PC-9 (cell line): ENCODE data around the gene ANKS1B. TPM values are rescaled to one million over a fixed set of nuclear protein-coding genes. Genes with fewer than 3 reads are reported as not detected.

Source experiments
- BruUV-seq: library from RNA; stranded (reverse); fragments of 400-500 nt; replicated peaks from 2 replicates; lab custom pipeline; 2021; lab: Mats Ljungman, UMichigan
- CTCF ChIA-PET: fragments of 300-600 bp; sonication (Branson Sonifier 250); formaldehyde crosslinking; loops from one replicate; lab custom pipeline; 2022; ENCODE audit warnings: antibody characterized with exemption; lab: Charles Lee
- POLR2A ChIA-PET: fragments of 300-600 bp; sonication (Branson Sonifier 250); formaldehyde crosslinking; loops from one replicate; lab custom pipeline; 2022; ENCODE audit warnings: antibody characterized with exemption; ENCODE audit not compliant: unreplicated experiment; lab: Charles Lee
- DNase-seq, 2 experiments: peaks; one replicate each; pipeline versions ENCODE4 v3.0.0 to v3.0.0-alpha.2; 2015 to 2022; ENCODE audit warnings: mixed read lengths in 1 of 2
- H2AFZ ChIP-seq: fragments of 200-600 bp; sonication (generic); 2 replicates; pipeline ENCODE4 v1.8.1; 2017; ENCODE audit warnings: antibody characterized with exemption
- H3F3A ChIP-seq: fragments of 200-600 bp; sonication (generic); 2 replicates; pipeline ENCODE4 v1.8.1; 2017; ENCODE audit warnings: antibody characterized with exemption, mild to moderate bottlenecking, low read depth; ENCODE audit not compliant: insufficient read depth
- H3K27ac ChIP-seq: fragments of 200-600 bp; sonication (generic); 2 replicates; pipeline ENCODE4 v1.6.1; 2016; ENCODE audit warnings: mixed run types
- H3K27me3 ChIP-seq: fragments of 200-600 bp; sonication (generic); 2 replicates; pipeline ENCODE4 v1.6.1; 2016; ENCODE audit warnings: low read depth, mixed run types; ENCODE audit not compliant: insufficient read depth
- H3K36me3 ChIP-seq: fragments of 200-600 bp; sonication (generic); 2 replicates; pipeline ENCODE4 v1.6.1; 2016; ENCODE audit warnings: low read depth, mixed run types
- H3K4me1 ChIP-seq: fragments of 200-600 bp; sonication (generic); replicated peaks from 2 replicates; pipeline ENCODE4 v1.6.1; 2016; ENCODE audit warnings: mixed run types; ENCODE audit not compliant: insufficient read depth
- H3K4me2 ChIP-seq: fragments of 200-600 bp; sonication (generic); 2 replicates; pipeline ENCODE4 v1.6.1; 2017; ENCODE audit warnings: mixed run types
- H3K4me3 ChIP-seq: fragments of 200-600 bp; sonication (generic); 2 replicates; pipeline ENCODE4 v1.6.1; 2016; ENCODE audit warnings: mixed run types
- H3K79me2 ChIP-seq: fragments of 200-600 bp; sonication (generic); 2 replicates; pipeline ENCODE4 v1.6.1; 2017; ENCODE audit warnings: low read depth, mixed run types
- H3K9me2 ChIP-seq: fragments of 200-600 bp; sonication (generic); 2 replicates; pipeline ENCODE4 v1.8.1; 2017; ENCODE audit warnings: mild to moderate bottlenecking; ENCODE audit not compliant: insufficient read depth
- H3K9me3 ChIP-seq: fragments of 200-600 bp; sonication (generic); 2 replicates; pipeline ENCODE4 v1.8.1; 2016; ENCODE audit warnings: low read depth; ENCODE audit not compliant: insufficient read depth
- H4K20me1 ChIP-seq: fragments of 200-600 bp; sonication (generic); 2 replicates; pipeline ENCODE4 v1.8.1; 2017; ENCODE audit not compliant: insufficient read depth
- CTCF ChIP-seq: fragments of 200-600 bp; sonication (generic); conservative IDR thresholded peaks from 2 replicates; pipeline ENCODE4 v1.6.1; 2017; ENCODE audit warnings: mixed run types, antibody characterized with exemption, mild to moderate bottlenecking, moderate library complexity
- EZH2 ChIP-seq: fragments of 200-600 bp; sonication (generic); IDR thresholded peaks from 2 replicates; pipeline ENCODE4 v1.8.0; 2017; ENCODE audit warnings: antibody characterized with exemption, low read depth
- intact Hi-C: fragments of 100-400 bp; cut with micrococcal nuclease; formaldehyde crosslinking; loops from one replicate; pipeline ENCODE4 v1.10.0; 2022; ENCODE audit not compliant: unreplicated experiment
- total RNA-seq: library from RNA; stranded (reverse); gene quantifications from 2 replicates; pipeline ENCODE4 v1.2.3, GENCODE V29; 2021

The ANKS1B gene
- total RNA-seq, 1 experiment from 2014 or later: not detected

- intact Hi-C loops: no loop called here
- no TSS peak for BruUV-seq
- H3K27ac ChIP-seq: no peak overlapping the region
- no peaks in the 10 kb centered on the region for H3F3A ChIP-seq
- ChIA-PET CTCF (no interaction called here), POLR2A (no interaction called here)
- no peaks in the 10 kb centered on the region for H3K36me3 ChIP-seq
- no peak overlapping the region for H3K4me2 ChIP-seq
- H3K9me3 ChIP-seq: no peaks in the 10 kb centered on the region
- H3K27me3 ChIP-seq: no peaks in the 10 kb centered on the region
- no peaks in the 10 kb centered on the region for H3K79me2 ChIP-seq
- no peak overlapping the region for H3K4me3 ChIP-seq
- no peak overlapping the region for H2AFZ ChIP-seq
- no peak for DNase-seq
- H4K20me1 ChIP-seq: no peaks in the 10 kb centered on the region
- H3K9me2 ChIP-seq: no peaks in the 10 kb centered on the region
- H3K4me1 ChIP-seq: no peaks in the 10 kb centered on the region
- TF ChIP-seq CTCF: no peak
- TF ChIP-seq EZH2: no peak
These were observed 999.6 kb downstream of the ANKS1B start for GRCh38 chr12:98985156-98985555.

- ChIA-PET CTCF (no interaction called here), POLR2A (no interaction called here)
- no peak overlapping the region for H3K4me3 ChIP-seq
- no peaks in the 10 kb centered on the region for H3K27me3 ChIP-seq
- no peak overlapping the region for H3K27ac ChIP-seq
- no TSS peak for BruUV-seq
- intact Hi-C loops: no loop called here
- H2AFZ ChIP-seq: no peak overlapping the region
- no peaks in the 10 kb centered on the region for H3K9me3 ChIP-seq
- no peak for TF ChIP-seq EZH2
- no peak for TF ChIP-seq CTCF
- H3K4me1 ChIP-seq: no peaks in the 10 kb centered on the region
- DNase-seq: no peak
- no peaks in the 10 kb centered on the region for H3K9me2 ChIP-seq
- no peaks in the 10 kb centered on the region for H3K79me2 ChIP-seq
- no peak overlapping the region for H3K4me2 ChIP-seq
- no peaks in the 10 kb centered on the region for H3K36me3 ChIP-seq
- no peaks in the 10 kb centered on the region for H4K20me1 ChIP-seq
- no peaks in the 10 kb centered on the region for H3F3A ChIP-seq
These were observed 1001.1 kb downstream of the ANKS1B start for GRCh38 chr12:98983647-98984046.

GRCh38 chr12:98980508-98980907 is 1004.2 kb downstream of the ANKS1B start:
- no peaks in the 10 kb centered on the region for H4K20me1 ChIP-seq
- no peaks in the 10 kb centered on the region for H3K4me1 ChIP-seq
- no peaks in the 10 kb centered on the region for H3F3A ChIP-seq
- H3K36me3 ChIP-seq: no peaks in the 10 kb centered on the region
- POLR2A ChIA-PET: no interaction called here
- DNase-seq: no peak
- no peaks in the 10 kb centered on the region for H3K9me3 ChIP-seq
- no peaks in the 10 kb centered on the region for H3K27me3 ChIP-seq
- TF ChIP-seq CTCF (no peak), EZH2 (no peak)
- no peaks in the 10 kb centered on the region for H3K79me2 ChIP-seq
- intact Hi-C loops: no loop called here
- H3K9me2 ChIP-seq: no peaks in the 10 kb centered on the region
- CTCF ChIA-PET: no interaction called here
- no peak overlapping the region for H3K4me3 ChIP-seq
- no peak overlapping the region for H3K27ac ChIP-seq
- H2AFZ ChIP-seq: no peak overlapping the region
- BruUV-seq: no TSS peak
- no peak overlapping the region for H3K4me2 ChIP-seq
